Fibroblast of pulmonary artery (primary cell): ENCODE data around the gene AQR.
"Not testable (repeated sequence)": the region's sequence is repeated elsewhere in the genome, so short reads cannot be mapped to it uniquely, and the experiment has no call there.

Experiments used
- DNase-seq: peaks from one replicate; pipeline ENCODE4 v3.0.0-alpha.2; 2010; ENCODE audit warnings: low read depth
- H3K4me3 ChIP-seq: replicated peaks from 2 replicates; pipeline ENCODE4 v1.5.1; 2011; ENCODE audit warnings: low read depth, mild to moderate bottlenecking, control low read depth, low read length, moderate library complexity
- CTCF ChIP-seq: IDR thresholded peaks from 2 replicates; pipeline ENCODE4 v1.5.1; 2011; ENCODE audit warnings: mild to moderate bottlenecking, control low read depth, low read length, inconsistent platforms; ENCODE audit errors: missing control alignments

The AQR gene

GRCh38 chr15:34812369-34812768, 157.2 kb downstream of the AQR start:
- DNase-seq: peak; percentile 15
- no peak overlapping the region for H3K4me3 ChIP-seq
- no peak for TF ChIP-seq CTCF

GRCh38 chr15:34810443-34811129, 159.0 kb downstream of the AQR start:
- peak; percentile 93 for DNase-seq
- no peak overlapping the region for H3K4me3 ChIP-seq
- no peak for TF ChIP-seq CTCF

- H3K4me3 ChIP-seq: no peak overlapping the region
- DNase-seq: no peak
- no peak for TF ChIP-seq CTCF
Observed at GRCh38 chr15:34809186-34809585, 160.4 kb downstream of the AQR start.

- DNase-seq: peak; percentile 18
- TF ChIP-seq CTCF: no peak
- H3K4me3 ChIP-seq: no peak overlapping the region
Observed at GRCh38 chr15:34808016-34808415, 161.5 kb downstream of the AQR start.

GRCh38 chr15:34807241-34807640, 162.3 kb downstream of the AQR start:
- H3K4me3 ChIP-seq, DNase-seq: not testable (repeated sequence)

- DNase-seq: no peak
Observed at GRCh38 chr15:34804776-34805175, 164.8 kb downstream of the AQR start.

GRCh38 chr15:34804113-34804512, 165.4 kb downstream of the AQR start:
- no peak for DNase-seq
- no peak for TF ChIP-seq CTCF
- no peak overlapping the region for H3K4me3 ChIP-seq

More at GRCh38 chr15:34804776-34805175, 164.8 kb downstream of the AQR start:
- no peak for TF ChIP-seq CTCF
- no peak overlapping the region for H3K4me3 ChIP-seq
